CD4-positive, alpha-beta T cell treated with Interferon alpha-2 for 1 hour (primary cell): Measurements from ENCODE around the gene SPANXN4.

ENCODE experiments used
- DNase-seq, 2 donors: peaks; one replicate each; pipeline ENCODE4 v3.0.0-alpha.2; 2020 to 2022

SPANXN4 gene, protein sequence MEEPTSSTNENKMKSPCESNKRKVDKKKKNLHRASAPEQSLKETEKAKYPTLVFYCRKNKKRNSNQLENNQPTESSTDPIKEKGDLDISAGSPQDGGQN

GRCh38 chrX:143025628-143026027 is at the start of gene SPANXN4:
Gene SPANXN4, plus strand, starts transcription at chrX:143025928. Its CDS starts 87 bp downstream, at chrX:143026015.
- no peak for DNase-seq

- no peak for DNase-seq
These were observed 48.4 kb upstream of the SPANXN4 start for GRCh38 chrX:142977128-142977914.

GRCh38 chrX:142978130-142978684 is 47.5 kb upstream of the SPANXN4 start:
- no peak for DNase-seq

DNA sequence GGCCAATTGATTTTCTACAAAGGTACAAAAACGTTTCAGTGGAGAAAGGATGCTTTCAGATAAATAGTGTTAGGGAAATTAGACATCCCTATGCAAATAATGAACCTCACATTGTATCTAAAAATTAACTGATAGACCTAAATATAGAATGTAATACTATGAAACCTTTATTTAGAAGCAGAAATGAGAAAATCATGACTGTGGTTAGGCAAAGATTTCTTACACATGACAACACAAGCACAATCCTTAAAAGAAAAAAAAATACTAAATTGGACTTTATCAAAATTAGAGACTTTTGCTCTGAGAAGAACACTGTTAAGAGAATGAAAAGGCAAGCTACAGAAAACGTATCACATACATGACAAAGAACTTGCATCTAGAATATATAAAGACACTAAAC is 43.0 kb upstream of the SPANXN4 start:
- no peak for DNase-seq

DNA sequence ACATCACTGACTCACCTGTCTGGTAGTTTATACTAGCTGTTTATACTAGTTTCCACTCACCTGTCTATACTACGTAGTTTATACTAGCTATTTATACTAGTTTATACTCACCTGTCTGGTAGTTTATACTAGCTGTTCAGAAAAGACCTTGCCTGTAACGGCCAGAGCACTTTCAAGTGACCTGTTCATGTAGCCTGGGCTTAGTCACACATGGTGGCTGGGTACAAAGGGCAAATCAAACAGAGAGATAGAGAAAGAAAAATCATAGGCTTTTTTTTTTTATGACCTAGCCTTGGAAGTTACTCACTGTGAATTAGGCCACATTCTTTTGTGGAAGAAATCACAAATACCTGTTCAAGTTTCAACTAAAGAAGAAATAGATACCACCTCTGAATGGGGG is 30.7 kb upstream of the SPANXN4 start:
- no peak for DNase-seq

- no peak for DNase-seq
These were observed 27.1 kb upstream of the SPANXN4 start for GRCh38 chrX:142998447-142999198.

DNA sequence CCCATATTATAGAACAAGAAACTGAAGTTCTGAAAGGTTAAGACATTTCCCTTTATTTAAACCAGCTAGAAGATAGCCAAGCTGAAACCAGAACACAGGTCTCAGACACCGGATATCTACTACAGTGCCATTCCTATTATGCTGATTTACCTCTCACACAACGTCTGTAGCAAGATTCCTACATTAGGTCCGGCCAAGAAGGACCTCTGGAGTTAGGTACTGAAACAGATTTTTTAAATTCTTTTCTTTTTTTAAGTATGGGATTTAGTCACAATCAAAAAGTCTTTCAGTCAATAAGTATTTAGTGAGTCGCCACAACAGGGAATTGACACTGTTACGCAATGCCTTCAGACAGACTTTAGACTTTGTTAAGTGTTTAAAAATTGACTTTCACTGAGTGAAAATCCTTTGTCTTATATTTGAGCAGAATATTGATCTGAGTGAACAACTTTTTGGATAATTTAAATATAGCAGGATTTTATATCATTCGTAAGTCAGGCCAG is 26.5 kb upstream of the SPANXN4 start:
- DNase-seq: no peak

- no peak for DNase-seq
These were observed 23.5 kb upstream of the SPANXN4 start for GRCh38 chrX:143002206-143002605.

DNA sequence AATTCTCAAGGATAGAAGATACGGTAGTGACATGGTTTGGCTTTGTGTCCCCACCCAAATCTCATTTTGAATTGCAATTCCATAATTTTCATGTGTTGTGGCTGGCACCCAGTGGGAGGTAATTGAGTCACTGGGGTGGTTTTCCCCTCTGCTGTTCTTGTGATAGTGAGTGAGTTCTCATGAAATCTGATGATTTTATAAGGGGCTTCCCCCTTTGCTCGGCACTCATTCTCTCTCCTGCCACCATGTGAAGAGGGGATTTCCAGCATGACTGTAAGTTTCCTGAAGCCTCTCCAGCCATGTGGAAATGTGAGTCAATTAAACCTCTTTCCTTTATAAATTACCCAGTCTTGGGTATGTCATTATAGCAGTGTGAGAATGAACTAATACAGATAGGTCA is 8.5 kb upstream of the SPANXN4 start:
- no peak for DNase-seq

GRCh38 chrX:143027275-143027674 is 1.5 kb downstream of the SPANXN4 start:
- DNase-seq: no peak

GRCh38 chrX:143047511-143047910 is 21.8 kb downstream of the SPANXN4 start:
- no peak for DNase-seq

DNA sequence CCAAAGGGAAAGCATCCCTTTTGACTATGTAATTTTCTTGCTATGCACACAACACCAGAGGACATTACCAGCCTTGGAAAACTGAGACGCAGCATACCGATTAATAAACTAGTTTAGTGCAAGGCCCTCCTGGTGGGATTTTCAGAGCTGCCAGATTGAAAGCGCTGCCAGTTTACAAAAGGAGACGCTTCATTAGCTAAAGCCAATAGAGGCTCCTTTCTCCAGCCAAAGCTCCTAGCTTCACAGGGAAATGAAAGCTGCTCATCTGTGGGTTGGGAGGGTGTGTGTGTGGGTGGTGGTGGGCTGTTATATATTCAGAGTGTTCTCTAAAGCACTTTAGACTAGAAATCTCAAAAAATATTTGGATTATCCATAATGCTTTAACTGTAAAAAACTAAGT is 32.4 kb downstream of the SPANXN4 start:
- no peak for DNase-seq

DNA sequence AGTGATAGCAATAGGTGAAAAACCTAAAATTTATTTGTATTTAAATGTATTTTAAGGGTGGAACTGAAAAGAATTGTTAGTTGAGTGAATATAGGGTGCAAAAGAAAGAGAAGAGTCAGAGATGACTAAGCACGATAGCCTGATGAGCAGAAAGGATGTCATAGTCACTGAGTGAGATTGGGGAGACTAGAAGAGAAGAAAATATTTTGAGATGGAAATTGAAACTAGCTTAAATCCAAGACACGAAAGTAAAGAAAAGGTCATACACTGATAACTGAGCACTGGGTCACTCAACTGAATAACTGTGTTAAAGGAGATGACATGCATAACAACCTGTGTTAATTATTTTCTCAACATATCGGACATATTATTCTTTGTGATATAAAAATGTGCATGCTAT is 55.5 kb downstream of the SPANXN4 start:
- DNase-seq: no peak

GRCh38 chrX:143082537-143082936 is 56.8 kb downstream of the SPANXN4 start:
- no peak for DNase-seq
